HG03469 (cell line): ENCODE measurements around the gene MAN2A2.
"Not testable (repeated sequence)": the region's sequence is repeated elsewhere in the genome, so short reads cannot be mapped to it uniquely, and the experiment has no call there.

Experiments
- ATAC-seq: cut with Tn5 transposase; IDR thresholded peaks from one replicate; pipeline ENCODE4 v1.9.1; 2021; ENCODE audit warnings: mild to moderate bottlenecking, moderate library complexity, moderate number of reproducible peaks; ENCODE audit not compliant: unreplicated experiment

The MAN2A2 gene

DNA sequence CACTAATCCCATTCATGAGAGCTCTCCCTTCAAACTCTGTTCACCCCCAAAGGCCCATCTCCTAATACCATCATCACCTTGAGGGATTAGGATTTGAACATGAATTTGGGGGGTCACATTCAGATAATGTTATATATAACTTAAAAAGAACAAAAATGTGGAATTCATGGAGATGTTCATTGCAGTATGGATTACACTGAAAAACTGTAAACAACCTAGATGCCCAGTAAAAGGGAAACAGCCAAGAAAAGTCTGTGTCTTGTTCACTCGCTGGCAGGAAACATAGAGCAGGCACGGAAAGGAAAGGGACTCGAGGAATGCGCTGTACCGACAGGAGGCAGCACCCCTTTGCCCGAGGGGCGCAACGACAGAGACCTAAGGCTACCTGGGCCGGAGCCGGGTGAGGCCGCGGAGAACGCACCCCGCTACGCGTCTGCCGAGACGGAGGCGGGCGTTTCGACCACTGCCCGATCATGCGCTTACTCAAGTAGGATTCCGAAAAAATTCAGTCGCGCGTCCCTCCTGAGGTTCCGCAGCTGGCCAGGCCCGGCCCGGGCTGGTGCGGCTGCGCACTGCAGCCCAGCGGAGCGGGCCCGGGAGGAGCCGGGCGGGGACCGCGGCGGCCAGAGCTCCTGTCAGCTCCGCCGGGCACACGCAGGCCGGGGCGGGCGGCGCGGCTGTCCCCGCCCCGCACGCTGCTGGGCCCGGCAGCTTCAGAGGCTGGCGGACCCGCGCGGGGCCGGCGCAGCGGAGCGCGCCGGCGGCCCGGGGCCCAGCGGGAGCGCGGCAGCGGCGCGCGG lies 862 bp upstream of the MAN2A2 start:
- ATAC-seq, result peak; percentile 38

DNA sequence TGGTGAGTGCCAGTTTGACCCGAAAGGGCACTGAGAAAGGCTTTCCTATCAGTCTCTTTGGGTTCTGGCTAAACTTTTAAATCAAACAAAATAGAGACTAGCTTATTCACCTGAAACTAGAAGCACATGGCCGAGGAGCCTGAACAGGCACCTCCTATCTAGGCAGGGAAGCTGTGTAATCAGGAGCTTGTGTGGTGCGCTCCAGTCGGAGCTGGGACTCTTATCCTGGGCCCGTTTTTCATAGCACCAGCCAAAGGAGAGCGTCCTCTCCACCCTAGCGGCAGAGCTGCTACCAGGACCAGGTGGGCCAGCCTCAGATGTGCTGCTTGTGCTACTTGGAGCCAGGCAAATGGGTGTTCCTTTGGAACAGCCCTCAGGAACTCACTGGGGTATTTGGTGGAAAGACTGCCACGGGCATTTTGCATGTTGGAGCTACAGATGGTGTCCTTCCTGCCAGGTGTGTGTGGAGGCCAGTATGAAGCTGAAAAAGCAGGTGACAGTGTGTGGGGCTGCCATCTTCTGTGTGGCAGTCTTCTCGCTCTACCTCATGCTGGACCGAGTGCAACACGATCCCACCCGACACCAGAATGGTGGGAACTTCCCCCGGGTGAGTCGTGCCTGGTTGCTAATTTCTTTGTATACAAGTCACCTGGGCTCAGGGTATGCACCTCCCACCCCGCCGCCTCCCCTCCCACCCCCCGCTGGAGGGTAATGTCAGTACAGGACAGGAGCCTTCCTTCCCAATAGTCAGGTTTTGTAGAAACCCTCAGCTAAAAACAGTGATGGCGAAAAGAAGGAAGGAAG lies 833 bp downstream of the MAN2A2 start:
- ATAC-seq, result no peak

DNA sequence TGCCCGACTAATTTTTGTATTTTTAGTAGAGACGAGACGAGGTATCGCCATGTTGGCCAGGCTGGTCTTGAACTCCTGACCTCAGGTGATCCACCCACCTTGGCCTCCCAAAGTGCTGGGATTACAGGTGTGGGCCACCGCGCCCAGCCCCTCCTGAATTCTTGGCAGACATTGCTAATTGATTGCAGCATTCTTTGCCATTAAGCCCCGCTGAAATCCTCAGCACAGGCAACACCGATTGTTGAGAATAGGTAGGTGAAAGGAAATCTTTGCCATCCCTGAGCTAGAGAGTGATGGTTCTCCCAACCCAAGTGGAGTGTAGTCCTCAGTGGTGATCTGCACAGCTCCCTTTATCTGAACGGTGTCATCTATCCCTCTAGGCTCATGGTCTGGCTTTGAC lies 1.6 kb downstream of the MAN2A2 start:
- no peak for ATAC-seq

DNA sequence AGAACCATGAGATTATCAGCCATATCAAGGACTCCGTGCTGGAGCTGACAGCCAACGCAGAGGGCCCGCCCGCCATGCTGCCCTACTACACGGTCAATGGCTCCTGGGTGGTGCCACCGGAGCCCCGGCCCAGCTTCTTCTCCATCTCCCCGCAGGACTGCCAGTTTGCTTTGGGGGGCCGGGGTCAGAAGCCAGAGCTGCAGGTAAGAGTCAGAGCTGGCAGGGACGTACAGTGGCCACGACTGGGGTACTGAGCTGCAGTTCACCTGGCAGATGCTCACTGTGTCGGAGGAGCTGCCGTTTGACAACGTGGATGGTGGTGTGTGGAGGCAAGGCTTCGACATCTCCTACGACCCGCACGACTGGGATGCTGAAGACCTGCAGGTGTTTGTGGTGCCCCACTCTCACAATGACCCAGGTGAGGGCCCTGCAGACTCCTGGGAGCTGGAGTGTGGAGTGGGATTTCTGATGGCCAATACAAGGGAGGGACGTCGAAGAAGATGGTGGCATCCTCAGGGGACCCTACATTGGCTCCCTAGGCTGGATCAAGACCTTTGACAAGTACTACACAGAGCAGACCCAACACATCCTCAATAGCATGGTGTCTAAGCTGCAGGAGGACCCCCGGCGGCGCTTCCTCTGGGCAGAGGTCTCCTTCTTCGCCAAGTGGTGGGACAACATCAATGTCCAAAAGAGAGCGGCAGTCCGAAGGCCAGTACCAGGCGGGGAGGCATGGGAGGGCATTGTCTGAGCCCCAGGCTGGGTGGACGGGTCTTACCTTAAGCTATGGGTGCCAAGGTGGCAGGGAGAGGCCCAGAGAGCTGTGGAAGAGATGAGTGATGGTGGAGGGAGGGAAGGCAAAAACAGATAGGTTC lies 2.4 kb downstream of the MAN2A2 start:
- ATAC-seq, result no peak

DNA sequence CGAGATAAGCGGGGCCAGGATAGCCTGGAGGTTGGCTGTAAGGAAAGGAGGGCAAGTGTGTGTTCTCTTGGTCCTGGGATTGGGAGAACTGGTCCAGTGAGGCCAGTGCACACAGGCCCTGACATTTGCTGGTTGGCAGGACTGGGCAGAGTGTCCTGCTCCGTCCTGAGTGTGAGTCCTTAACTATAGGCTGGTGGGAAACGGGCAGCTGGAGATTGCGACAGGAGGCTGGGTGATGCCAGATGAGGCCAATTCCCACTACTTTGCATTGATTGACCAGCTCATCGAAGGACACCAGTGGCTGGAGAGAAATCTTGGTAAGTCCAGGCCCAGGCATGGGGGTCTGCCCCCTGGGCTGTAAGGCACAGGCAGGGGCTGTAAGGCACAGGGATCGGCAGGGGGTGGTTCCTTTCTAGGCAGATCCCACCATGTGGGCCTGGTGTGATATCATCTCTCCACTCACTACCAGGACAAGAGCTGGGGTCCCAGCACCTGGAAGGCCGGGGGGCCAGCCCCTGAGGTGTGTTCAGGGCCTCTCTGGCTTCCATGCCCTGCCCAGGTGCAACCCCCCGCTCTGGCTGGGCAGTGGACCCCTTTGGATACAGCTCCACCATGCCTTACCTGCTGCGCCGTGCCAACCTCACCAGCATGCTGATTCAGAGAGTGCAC lies 3.2 kb downstream of the MAN2A2 start:
- ATAC-seq, result no peak

DNA sequence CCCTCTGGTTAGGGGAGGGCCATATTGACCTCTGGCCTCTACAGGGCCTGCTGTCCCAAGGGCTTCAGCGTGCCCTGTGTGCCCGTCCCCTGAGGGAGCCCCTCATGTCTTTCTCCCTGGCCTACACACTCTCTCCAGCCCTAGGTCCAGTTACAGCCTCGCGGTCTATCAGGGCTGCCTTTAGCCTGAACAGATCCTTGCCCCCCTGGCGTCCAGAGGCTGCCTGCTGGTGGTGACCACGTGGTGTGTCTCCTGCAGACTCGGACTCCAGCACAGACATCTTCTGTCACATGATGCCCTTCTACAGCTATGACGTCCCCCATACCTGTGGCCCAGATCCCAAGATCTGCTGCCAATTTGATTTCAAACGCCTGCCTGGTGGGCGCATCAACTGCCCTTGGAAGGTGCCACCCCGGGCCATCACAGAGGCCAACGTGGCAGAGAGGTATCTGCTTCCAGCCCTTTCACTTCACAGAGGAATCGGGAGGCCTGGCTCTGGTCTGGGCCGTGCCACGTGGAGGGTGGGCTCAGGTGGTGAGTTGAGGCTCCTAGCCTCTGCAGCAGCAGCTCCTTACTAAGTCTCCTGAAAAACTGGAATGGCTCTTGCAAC lies 4.1 kb downstream of the MAN2A2 start:
- ATAC-seq, result no peak

DNA sequence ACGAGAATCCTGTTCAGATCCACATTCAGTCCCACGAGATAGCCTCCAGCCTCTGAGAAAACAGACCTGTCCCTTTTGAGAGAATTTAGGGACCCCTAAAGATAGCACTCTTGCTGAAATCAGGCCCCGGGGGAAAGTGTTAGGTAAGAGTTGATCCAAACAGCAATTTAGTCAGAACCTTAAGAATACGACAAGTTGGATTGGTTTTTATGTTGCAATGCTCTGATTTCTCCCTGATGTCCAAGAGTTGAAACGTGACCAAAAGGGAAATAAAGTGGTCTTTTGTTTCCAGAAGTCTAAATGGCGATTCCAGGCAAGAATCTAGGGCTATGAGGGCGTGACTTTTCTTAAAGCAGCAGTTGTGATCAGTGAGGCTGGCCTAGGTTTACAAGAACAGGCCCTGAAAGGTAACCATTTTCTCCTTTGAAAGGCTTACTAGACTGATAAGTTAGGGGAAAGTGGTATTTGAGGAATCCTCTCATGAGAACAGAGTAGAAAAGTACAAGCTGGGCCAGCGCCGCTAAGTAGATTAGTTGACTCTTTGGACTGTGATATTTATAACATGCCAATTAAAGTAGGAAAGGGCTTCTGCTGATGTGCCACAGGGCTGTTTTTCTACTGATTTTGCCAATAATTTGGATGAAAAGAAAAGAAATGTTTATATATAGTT lies 4.9 kb downstream of the MAN2A2 start:
- ATAC-seq, result no peak

DNA sequence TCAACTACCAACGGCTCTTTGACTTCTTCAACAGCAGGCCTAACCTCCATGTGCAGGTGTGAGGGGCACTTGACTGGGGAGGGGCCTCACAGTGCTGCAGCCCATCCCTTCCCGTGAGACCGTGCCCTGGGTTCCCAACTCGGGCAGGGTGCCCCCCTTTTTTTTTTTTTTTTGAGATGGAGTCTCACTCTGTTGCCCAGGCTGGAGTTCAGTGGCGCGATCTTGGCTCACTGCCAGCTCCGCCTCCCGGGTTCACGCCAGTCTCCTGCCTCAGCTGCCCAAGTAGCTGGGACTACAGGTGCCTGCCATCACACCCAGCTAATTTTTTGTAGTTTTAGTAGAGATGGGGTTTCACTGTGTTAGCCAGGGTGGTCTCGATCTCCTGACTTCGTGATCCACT lies 6.3 kb downstream of the MAN2A2 start:
- not testable (repeated sequence) for ATAC-seq

DNA sequence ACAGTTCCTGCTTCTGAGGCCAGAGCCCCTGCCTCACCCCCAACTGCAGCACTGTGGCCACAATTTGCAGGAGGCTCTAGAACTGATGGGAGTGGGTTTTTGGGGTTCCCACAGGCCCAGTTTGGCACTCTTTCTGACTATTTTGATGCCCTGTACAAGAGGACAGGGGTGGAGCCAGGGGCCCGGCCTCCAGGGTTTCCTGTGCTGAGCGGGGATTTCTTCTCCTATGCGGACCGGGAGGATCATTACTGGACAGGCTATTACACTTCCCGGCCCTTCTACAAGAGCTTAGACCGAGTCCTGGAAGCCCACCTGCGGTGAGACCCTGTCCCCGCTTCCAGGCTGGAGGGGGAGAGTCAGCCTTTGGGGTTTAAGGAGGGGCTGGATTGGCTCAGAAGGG lies 6.9 kb downstream of the MAN2A2 start:
- no peak for ATAC-seq

DNA sequence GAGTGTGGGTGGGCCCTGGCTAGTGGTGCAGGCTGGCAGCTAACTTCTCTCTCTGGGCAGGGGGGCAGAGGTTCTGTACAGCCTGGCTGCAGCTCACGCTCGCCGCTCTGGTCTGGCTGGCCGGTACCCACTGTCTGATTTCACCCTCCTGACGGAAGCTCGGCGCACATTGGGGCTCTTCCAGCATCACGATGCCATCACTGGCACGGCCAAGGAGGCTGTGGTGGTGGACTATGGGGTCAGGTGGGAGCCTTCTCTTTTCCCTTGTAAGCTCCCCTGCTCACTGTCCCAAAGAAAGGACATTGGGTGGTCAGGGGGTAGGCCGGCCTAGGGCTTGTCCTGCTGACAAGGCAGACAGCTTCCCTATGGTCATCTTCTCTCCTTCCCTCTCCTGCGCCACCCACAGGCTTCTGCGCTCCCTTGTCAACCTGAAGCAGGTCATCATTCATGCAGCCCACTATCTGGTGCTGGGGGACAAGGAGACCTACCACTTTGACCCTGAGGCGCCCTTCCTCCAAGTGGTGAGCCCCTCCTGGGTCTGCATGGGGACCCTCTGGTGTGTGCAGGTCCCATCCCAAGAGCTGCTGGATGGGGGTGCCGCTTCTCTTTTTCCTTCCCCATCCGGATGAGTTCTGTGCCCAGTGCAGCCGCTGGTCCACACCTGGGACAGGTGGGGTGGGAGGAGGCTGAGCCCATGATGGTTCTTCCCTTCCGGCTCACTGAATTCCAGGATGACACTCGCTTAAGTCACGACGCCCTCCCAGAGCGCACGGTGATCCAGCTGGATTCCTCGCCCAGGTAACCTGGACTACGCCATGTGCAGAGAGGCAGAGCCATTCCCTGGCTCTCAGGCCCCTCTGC lies 7.6 kb downstream of the MAN2A2 start:
- ATAC-seq, result no peak

DNA sequence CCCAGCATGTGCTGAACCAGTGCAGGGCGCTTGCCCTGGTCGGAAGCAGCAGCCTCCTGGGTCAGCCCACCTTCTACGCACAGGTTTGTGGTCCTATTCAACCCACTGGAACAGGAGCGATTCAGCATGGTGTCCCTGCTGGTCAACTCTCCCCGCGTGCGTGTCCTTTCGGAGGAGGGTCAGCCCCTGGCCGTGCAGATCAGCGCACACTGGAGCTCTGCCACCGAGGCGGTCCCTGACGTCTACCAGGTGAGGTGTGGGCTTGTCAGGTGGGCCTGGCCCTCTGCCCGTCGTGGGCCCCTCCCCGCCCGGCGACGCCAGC lies 8.2 kb downstream of the MAN2A2 start:
- no peak for ATAC-seq

DNA sequence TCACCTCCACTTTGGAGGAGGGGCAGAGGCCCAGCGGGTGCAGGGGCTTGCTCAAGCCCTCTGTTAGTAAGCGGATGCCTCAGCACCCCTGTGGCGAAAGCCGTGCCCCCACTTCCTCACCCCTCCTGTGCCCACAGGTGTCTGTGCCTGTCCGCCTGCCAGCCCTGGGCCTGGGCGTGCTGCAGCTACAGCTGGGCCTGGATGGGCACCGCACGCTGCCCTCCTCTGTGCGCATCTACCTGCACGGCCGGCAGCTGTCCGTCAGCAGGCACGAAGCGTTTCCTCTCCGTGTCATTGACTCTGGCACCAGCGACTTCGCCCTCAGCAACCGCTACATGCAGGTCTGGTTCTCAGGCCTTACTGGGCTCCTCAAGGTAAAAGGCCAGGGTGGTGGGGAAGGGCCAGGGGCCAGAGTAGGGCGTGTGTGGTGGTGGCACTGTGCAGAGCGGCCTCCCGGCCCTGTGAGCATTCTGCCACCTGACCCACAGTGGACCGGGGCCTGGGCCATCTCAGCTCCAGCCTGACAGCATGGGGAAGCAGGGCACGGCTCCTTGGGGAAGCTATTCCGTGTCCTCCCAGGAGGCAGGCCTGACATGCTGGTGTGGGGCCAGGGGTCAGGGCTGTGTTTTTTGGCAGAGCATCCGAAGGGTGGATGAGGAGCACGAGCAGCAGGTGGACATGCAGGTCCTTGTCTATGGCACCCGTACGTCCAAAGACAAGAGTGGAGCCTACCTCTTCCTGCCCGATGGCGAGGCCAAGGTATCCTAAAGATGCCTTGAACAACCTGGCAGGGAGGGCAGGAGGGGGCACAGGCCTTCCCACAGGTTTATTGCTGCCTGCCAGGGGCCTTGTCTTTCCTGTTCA lies 9.0 kb downstream of the MAN2A2 start:
- no peak for ATAC-seq

DNA sequence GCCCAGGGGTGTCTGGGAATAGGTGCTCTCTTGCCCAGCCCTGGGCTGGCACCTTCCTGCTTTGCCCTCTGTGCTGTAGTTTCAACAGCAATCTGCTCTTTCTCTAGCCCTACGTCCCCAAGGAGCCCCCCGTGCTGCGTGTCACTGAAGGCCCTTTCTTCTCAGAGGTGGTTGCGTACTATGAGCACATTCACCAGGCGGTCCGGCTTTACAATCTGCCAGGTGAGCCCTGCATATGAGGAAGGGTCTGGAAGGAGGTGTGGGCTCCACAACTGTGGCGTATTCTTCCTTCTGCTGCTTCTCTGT lies 9.6 kb downstream of the MAN2A2 start:
- ATAC-seq, result no peak

DNA sequence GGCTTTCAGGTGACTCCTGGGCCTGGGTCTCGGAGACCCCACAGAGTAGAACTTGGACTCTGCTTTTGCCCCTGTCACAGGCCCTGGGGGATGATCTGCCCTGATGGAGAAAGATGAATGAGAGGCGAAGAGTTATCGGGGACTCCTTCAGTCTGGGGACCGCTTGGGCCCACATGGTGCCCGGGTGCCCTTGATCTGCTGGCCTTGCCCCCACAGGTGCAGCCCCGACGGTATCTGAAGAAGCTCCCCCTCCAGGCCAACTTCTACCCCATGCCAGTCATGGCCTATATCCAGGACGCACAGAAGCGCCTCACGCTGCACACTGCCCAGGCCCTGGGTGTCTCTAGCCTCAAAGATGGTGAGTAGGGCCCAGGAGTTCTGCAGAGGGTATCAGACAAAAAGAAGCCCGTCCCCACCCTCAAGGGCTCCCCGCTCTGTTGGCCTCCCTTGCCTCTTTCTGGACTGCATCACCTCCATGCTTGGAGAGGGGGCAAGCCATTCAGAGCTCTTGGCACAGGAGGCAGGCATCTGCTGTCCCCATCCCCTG lies 10.4 kb downstream of the MAN2A2 start:
- ATAC-seq, result no peak

DNA sequence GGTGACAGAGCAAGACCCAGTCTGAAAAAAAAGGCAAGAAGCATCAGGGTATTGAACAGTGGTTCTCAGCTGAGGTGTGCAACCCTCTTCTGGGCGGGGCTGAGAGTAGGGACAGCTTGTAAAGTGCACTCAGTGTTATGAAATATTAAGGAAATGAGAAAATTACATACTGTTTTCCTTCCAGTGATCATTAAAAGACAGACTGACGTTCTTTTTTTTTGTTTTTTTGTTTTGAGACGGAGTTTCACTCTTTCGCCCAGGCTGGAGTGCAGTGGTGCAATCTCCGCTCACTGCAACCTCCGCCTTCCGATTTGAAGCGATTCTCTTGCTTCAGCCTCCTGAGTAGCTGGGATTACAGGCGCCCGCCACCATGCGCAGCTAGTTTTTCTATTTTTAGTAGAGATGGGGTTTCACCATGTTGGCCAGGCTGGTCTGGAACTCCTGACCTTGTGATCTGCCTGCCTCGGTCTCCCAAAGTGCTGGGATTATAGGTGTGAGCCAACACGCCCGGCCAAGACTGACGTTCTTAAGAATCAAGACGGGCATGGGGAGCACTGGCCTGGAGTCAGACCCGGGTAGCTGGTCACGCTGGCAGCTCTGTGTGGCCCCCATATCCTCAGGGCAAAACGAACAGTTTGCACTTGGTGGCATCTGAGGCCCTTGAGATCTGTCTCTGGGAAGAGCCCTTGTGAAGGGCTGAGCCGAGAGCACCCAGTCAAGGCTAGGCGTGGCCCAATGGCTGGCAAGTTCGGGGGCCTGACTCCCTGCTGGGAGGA lies 11.4 kb downstream of the MAN2A2 start:
- no peak for ATAC-seq

DNA sequence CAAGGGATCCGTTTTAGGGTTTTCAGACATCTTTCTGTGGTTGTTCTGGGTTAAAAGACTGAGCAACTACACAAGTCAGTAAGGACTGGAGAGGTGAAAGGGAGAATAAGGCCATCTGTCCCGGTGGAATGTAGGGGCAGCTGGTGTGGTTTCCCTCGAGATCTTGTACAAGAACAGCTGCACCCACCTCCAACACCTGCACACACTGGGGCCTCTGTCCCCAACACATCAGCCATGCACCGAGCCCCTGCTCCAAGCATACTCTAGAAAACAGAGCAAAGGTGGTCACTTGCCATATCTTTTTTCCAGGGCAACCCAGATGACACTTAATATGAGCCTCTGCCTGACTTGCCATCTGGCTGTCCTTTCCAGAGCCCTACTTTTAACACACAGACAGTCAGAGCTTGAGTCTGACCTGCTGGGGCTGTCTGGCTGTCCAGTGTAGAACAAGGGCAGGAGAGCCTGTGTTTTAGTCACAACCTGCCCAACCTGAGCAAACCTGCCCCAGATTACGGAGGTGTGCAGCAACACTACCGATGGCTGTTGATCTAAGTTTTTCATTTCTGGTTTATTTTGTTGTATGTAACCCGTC lies 12.2 kb downstream of the MAN2A2 start:
- ATAC-seq, result no peak
